Activated CD8-positive, alpha-beta memory T cell treated with anti-CD3 and anti-CD28 coated beads, Interleukin-2, amount 50 U/mL, for 1 hour (primary cell): Measurements from ENCODE around the gene KRT17.
A peak's percentile ranks its signal among the peaks of the same experiment; 100 is the strongest.
"Not testable (repeated sequence)": the region's sequence is repeated elsewhere in the genome, so short reads cannot be mapped to it uniquely, and the experiment has no call there.

Experiments
- DNase-seq: peaks from one replicate; pipeline ENCODE4 v3.0.0-alpha.2; 2020; ENCODE audit errors: extremely low read depth

The KRT17 gene

GRCh38 chr17:41653892-41654677 lies 29.7 kb upstream of the KRT17 start:
- DNase-seq = no peak

DNA sequence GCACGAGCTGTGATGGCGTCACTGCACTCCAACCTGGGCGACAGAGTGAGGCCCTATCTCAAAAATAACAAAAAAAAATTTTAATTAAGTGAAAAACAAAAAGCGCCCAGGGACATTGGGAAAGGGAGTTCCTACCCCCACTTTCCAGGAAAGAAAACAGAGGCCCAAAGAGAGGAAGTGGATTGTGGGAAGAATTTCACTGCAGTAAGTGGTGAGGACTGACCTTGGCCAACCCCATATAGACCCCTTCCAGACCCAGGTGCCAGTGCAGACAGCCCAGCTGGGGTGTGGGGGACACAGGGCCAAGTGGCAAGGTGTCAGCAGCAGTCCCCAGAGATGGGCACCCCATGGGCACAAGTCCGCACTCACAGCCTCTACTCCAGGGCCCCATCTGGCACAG lies 29.0 kb upstream of the KRT17 start:
- DNase-seq = no peak

- DNase-seq = no peak
Measured at GRCh38 chr17:41652461-41652970, 28.1 kb upstream of the KRT17 start.

- DNase-seq = no peak
Measured at GRCh38 chr17:41651625-41652460, 27.5 kb upstream of the KRT17 start.

DNA sequence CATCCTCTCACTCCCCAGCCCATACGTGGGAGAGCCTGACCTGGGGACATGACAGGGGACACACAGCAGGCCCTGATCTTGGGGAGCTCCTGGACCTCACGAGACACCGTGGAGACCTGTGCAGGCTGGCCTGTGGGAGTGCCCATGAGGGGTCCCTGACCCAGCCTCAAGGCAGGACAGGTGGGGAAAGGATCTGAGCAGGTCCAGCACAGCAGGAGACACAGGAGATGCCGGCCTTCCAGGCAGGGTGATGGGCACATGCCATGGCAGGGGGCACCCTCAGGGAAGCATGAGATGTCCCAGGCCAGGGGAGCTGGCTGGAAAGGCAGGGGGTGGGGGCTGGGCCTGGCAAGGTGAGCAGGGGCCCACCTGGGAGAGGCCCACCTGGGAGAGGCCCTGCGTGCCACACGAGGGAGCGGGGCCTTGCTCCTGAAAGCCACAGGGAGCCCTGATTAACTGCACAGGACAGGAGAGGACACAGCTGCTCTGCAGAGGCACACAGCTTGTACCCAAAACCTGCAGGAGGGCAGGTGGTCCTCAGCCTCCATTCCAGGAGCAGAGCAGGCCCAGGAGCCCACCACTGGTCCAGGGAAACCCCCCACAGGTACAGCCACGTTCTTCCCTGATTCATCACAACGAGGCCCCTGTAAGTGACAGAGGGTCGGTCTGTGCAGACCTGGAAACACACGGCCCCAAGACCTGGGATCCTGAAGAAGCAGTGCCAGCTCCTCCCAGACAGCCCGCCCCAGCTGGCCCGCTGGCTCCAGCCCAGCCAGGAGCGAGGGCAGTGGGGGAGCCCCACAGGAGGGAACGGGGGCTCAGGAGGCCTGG lies 26.6 kb upstream of the KRT17 start:
- DNase-seq = no peak

GRCh38 chr17:41649923-41650519 lies 25.6 kb upstream of the KRT17 start:
- DNase-seq = no peak

- DNase-seq = peak; percentile 56
Measured at GRCh38 chr17:41648411-41649195, 24.2 kb upstream of the KRT17 start.

GRCh38 chr17:41647940-41648410 lies 23.6 kb upstream of the KRT17 start:
- peak; percentile 58 for DNase-seq

- DNase-seq = no peak
Measured at GRCh38 chr17:41647038-41647813, 22.9 kb upstream of the KRT17 start.

DNA sequence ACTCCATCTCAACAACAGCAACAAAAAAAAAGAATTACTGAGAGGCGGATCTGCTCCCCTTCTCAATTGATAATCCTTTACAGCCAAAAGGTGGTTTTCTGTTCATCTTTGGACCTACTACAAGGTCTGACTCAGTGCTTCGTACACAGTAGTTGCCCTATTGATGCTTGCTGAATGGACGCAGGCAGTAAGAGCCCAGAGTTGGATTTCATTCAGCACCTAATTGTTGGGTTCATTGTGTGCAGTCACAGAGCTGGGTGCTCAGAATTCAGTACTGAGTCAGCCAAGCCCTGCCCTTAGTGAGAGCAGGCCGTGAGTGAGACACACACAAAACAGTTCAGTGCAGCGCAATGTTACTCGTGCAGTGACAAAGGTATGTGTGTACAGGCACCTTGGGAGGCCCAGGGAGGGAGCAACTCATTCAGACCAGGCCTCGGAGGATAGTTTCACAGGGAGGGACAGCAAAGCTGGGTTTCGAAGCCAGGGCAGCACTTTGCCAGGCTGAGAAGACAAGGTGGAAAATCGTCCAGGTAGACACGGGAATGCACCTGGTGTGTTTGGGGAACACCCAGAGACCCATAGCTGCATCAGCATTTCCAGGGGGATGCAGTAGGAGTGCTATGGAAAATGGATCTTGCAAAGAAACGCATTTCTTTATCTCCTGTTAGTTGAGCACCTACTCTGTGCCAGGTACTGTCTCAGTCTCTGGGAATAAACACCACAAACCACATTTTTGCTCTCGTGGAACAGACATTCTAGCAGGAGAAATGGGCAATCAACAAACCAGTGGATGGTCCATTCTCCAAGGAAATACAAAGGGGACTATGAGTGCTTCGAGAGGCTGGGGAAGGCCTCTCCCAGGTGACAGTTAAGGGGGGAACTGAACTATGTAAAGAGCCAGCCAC lies 18.1 kb upstream of the KRT17 start:
- no peak for DNase-seq

GRCh38 chr17:41640596-41640995 lies 16.2 kb upstream of the KRT17 start:
- DNase-seq = not testable (repeated sequence)

DNA sequence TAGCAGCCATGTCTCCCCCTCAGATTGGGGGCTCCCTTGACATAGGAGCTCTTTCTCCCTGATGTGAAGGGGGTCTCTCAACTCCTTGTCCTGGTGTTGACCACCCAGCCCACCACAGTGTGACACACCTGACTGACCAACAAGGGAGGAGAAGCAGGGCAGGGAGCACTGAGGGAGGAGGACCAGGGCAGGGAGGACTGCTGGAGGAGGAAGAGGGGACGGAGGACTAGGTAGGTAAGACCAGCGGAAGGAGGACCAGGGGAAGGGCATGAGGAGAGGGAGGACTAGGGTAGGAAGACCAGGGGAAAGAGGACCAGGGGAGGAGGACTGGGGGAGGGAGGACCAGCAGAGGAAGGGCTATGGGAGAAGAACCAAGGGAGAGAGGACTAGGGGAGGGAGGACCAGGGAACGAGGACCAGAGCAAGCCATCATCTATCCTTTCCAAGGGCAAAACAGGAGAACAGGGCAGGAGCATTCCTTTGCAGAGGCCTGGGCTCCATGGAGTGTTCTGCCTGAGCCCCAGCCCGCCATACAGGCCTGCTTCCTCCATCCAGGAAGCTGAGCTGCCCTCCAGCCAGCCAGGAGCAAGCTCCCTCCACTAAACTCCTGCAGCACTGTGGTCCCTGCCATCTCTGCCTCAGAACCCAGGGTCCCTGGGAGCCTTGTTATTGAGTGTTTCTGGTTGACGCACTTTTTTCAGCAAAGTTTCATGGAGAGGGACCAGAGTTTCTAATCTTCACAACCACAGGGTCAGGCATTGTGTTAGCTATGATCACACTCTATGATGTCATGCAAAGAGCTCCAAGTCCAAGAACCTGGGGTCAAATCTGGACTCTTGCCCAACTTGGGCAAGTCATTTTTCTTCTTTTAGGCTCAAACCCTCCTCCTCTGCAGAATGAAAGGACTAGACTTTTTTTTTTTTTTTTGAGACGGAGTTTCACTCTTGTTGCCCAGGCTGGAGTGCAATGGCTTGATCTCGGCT lies 15.4 kb upstream of the KRT17 start:
- no peak for DNase-seq

- DNase-seq = no peak
Measured at GRCh38 chr17:41638941-41639340, 14.6 kb upstream of the KRT17 start.

DNA sequence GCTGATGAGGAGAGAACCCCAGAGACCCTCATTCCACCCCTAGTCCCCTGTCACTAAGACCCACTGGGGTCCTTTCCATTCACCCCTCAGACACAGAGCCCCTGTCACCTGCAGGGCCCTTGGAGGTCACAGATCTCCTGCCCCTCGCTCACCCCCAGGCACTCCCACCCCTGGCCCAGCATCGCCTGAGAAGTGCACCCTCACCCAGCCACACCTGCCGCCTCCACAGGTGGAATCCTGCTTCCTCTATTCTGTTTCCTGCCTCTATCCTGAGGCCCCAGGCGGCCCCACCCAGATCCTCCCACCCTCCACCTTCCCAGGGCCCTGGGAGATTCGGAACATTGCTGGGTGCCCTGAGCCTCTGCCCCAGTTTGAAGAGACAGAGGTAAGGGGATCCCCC lies 13.8 kb upstream of the KRT17 start:
- DNase-seq = no peak

GRCh38 chr17:41636652-41637051 lies 12.3 kb upstream of the KRT17 start:
- no peak for DNase-seq

DNA sequence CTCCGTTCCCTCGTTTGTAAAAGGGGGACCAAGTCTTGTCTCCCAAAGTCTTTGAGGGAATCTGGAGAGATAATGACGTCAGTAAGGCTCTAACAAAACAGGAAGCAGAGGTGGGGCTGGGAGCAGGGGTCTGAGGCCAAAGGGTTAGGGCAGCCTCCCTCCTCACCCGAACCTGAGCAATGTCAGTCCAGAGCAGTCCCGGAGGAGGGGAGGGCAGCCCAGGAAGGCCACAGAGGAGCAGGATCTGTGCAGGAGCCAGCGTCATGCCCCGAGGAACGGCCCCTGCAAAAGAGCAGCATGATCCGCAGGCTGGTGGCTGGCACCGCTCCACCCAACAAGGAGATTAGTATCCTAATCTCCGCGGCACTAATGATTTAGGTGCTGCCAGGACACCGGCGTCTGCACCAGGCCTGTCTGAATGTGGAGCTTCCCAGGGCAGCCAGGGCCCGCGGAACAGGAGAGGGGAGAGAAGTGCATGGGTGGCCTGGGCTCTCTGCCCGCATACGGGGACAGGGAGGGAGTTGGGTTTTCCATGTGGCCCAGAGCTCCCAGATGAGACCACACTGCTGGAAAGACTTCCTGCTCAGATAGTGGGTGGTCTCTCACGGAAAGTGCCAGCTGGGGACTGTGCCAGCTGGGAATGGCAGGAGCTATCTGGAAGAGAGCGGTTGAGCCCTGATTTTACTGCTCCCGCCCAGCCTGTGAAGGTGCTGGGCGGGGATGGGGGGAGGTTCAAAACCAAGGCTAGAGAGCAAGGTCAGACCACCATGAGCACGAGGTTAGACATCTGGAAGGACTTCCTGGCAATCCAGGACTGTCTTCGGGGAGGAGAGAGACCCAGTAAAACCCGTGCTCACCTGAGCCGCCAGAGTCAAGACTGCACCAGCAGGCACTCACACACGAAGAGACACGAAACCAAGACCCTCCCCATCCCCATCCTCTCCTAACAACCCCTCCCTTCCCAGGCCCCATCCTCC lies 11.0 kb upstream of the KRT17 start:
- DNase-seq = no peak
